Keratinocyte (primary cell): ENCODE data around the gene NT5C1B. TPM values are rescaled to one million over a fixed set of nuclear protein-coding genes. Genes with fewer than 3 reads are reported as not detected.
A peak's percentile ranks its signal among the peaks of the same experiment; 100 is the strongest.

Experiments
- DNase-seq: peaks from one replicate; pipeline ENCODE4 v3.0.0-alpha.2; 2011; ENCODE audit warnings: low read depth, missing footprints, low spot score
- FAIRE-seq: peaks from 2 replicates; lab custom pipeline; 2011; peaks lifted over from hg19 to GRCh38; lab: Jason Lieb, UNC
- H2AFZ ChIP-seq: 2 replicates; pipeline ENCODE4 v1.6.0; 2012; ENCODE audit warnings: low read length, control low read depth, inconsistent platforms; ENCODE audit not compliant: control insufficient read depth
- H3K27ac ChIP-seq: 2 replicates; pipeline ENCODE4 v1.5.1; 2011; ENCODE audit warnings: low read length; ENCODE audit not compliant: control insufficient read depth, insufficient read depth
- H3K27me3 ChIP-seq: 3 replicates; pipeline ENCODE4 v1.6.0; 2011; ENCODE audit warnings: low read length; ENCODE audit not compliant: control insufficient read depth, insufficient read depth; ENCODE audit errors: extremely low read depth
- H3K36me3 ChIP-seq, 2 experiments: 2 replicates in 1 of 2; 3 replicates in 1 of 2; pipeline ENCODE4 v1.5.1; 2011; ENCODE audit warnings: low read length in 2 of 2, mild to moderate bottlenecking in 1 of 2; ENCODE audit not compliant: control insufficient read depth in 2 of 2, insufficient read depth in 2 of 2; ENCODE audit errors: extremely low read depth in 1 of 2
- H3K4me1 ChIP-seq: 3 replicates; pipeline ENCODE4 v1.5.1; 2011; ENCODE audit warnings: low read length; ENCODE audit not compliant: control insufficient read depth, insufficient read depth; ENCODE audit errors: extremely low read depth
- H3K4me2 ChIP-seq: 3 replicates; pipeline ENCODE4 v1.6.0; 2011; ENCODE audit warnings: low read depth, low read length; ENCODE audit not compliant: control insufficient read depth, insufficient read depth; ENCODE audit errors: extremely low read depth
- H3K4me3 ChIP-seq, 3 experiments: fragments of 200-600 bp in 1 of 3; sonication (generic) in 1 of 3; 2 replicates in 2 of 3; 3 replicates in 1 of 3; pipeline ENCODE4 v1.5.1; 2011 to 2016; ENCODE audit warnings: low read length in 3 of 3, mild to moderate bottlenecking in 3 of 3, control low read depth in 2 of 3, inconsistent platforms in 1 of 3, low read depth in 1 of 3, mixed read lengths in 1 of 3, mixed run types in 1 of 3, moderate library complexity in 1 of 3; ENCODE audit not compliant: control insufficient read depth in 2 of 3, insufficient read depth in 2 of 3; ENCODE audit errors: extremely low read depth in 1 of 3
- H3K79me2 ChIP-seq: 2 replicates; pipeline ENCODE4 v1.6.0; 2012; ENCODE audit warnings: low read length; ENCODE audit not compliant: control insufficient read depth, insufficient read depth
- H3K9ac ChIP-seq: 3 replicates; pipeline ENCODE4 v1.6.0; 2011; ENCODE audit warnings: low read length; ENCODE audit not compliant: control insufficient read depth, insufficient read depth; ENCODE audit errors: extremely low read depth
- H3K9me1 ChIP-seq: 3 replicates; pipeline ENCODE4 v1.6.0; 2011; ENCODE audit warnings: low read length; ENCODE audit not compliant: control insufficient read depth, insufficient read depth; ENCODE audit errors: extremely low read depth
- H3K9me3 ChIP-seq: 2 replicates; pipeline ENCODE4 v1.5.1; 2012; ENCODE audit warnings: low read depth, low read length; ENCODE audit not compliant: control insufficient read depth
- H4K20me1 ChIP-seq: 3 replicates; pipeline ENCODE4 v1.6.0; 2011; ENCODE audit warnings: low read length; ENCODE audit not compliant: control insufficient read depth, insufficient read depth; ENCODE audit errors: extremely low read depth
- EZH2 ChIP-seq: IDR thresholded peaks from one replicate; pipeline ENCODE4 v1.6.1; 2012; ENCODE audit warnings: inconsistent platforms, mild to moderate bottlenecking, low read length, moderate library complexity
- dilution Hi-C: fragments of 300-500 bp; cut with MboI; formaldehyde crosslinking; loops from one replicate; pipeline ENCODE4 v1.7.0; 2020; ENCODE audit warnings: low sequenced_read_pairs; ENCODE audit not compliant: extremely low pct_ligation_motif_present
- polyA plus RNA-seq, 5 experiments: library from polyadenylated mRNA; depleted of rRNA in 3 of 5; stranded (reverse) in 3 of 5; stranded (forward) in 1 of 5; unstranded in 1 of 5; fragments of >200 nt; gene quantifications; 1 replicate in 1 of 5; 2 replicates in 3 of 5; 3 replicates in 1 of 5; pipeline versions ENCODE4 v1.2.1 to v1.2.3, GENCODE V29; 2011 to 2012; ENCODE audit warnings: missing spikeins in 2 of 5, low read depth in 1 of 5, low replicate concordance in 1 of 5
- TF ChIP-seq, protein P1 (sequence below), 3 experiments: IDR thresholded peaks in 1 of 3; conservative IDR thresholded peaks in 1 of 3; optimal IDR thresholded peaks in 1 of 3; 2 replicates in 2 of 3; 3 replicates in 1 of 3; pipeline versions ENCODE3 to v1.5.1; 2011; ENCODE audit warnings: low read length in 3 of 3, mild to moderate bottlenecking in 3 of 3, moderate library complexity in 2 of 3, control low read depth in 1 of 3, inconsistent platforms in 1 of 3; ENCODE audit not compliant: insufficient read depth in 2 of 3; ENCODE audit errors: extremely low read depth in 1 of 3

The NT5C1B gene
- polyA plus RNA-seq, 1 donor (not counting 4 experiments of a cell fraction or from before 2014, with no cell fraction given): not detected

DNA sequence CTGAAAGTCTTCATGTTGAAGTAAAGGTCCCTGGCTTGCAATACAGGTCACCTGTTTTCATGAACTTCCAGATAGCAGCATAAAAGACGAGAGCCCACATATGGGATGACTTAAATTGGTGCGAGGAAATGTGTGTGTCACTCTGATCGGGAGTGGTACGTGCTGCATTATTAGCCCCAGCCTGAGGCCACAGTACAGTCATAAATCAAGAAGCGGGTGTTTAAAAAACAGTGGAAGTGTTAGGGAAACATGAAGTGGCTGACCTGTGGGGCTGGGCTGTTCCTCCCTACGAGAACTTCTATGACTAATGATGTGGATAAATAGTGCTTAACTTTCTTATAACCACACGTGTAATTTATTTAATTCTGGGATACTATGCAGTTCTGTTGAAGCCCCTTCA lies 53.3 kb downstream of the NT5C1B start:
- TF ChIP-seq, protein P1, sequence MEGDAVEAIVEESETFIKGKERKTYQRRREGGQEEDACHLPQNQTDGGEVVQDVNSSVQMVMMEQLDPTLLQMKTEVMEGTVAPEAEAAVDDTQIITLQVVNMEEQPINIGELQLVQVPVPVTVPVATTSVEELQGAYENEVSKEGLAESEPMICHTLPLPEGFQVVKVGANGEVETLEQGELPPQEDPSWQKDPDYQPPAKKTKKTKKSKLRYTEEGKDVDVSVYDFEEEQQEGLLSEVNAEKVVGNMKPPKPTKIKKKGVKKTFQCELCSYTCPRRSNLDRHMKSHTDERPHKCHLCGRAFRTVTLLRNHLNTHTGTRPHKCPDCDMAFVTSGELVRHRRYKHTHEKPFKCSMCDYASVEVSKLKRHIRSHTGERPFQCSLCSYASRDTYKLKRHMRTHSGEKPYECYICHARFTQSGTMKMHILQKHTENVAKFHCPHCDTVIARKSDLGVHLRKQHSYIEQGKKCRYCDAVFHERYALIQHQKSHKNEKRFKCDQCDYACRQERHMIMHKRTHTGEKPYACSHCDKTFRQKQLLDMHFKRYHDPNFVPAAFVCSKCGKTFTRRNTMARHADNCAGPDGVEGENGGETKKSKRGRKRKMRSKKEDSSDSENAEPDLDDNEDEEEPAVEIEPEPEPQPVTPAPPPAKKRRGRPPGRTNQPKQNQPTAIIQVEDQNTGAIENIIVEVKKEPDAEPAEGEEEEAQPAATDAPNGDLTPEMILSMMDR (optimal IDR thresholded peaks at IDR 0.05 in 1 of 3, IDR thresholded peaks at IDR 0.05 in 1 of 3, conservative IDR thresholded peaks at IDR 0.05 in 1 of 3; ENCODE audit: extremely low read depth in 1 of 3, insufficient read depth in 2 of 3, low read length in 3 of 3): no peak
- no peak for TF ChIP-seq EZH2
- H3K9me3 ChIP-seq: no peaks in the 10 kb centered on the region
- H3K79me2 ChIP-seq: no peaks in the 10 kb centered on the region
- H3K36me3 ChIP-seq: no peaks in the 10 kb centered on the region
- no peak overlapping the region for H3K4me3 ChIP-seq
- peaks cover 11% of the 10 kb centered on the region for H3K4me1 ChIP-seq
- no peak overlapping the region for H3K9ac ChIP-seq
- FAIRE-seq (peak; percentile 79), DNase-seq (no peak)
- dilution Hi-C loops: no loop called here
- no peaks in the 10 kb centered on the region for H3K27me3 ChIP-seq
- H3K27ac ChIP-seq: no peak overlapping the region
- no peaks in the 10 kb centered on the region for H3K9me1 ChIP-seq
- peak overlapping the region; percentile 44 for H3K4me2 ChIP-seq
- H2AFZ ChIP-seq: no peak overlapping the region
- no peaks in the 10 kb centered on the region for H4K20me1 ChIP-seq

DNA sequence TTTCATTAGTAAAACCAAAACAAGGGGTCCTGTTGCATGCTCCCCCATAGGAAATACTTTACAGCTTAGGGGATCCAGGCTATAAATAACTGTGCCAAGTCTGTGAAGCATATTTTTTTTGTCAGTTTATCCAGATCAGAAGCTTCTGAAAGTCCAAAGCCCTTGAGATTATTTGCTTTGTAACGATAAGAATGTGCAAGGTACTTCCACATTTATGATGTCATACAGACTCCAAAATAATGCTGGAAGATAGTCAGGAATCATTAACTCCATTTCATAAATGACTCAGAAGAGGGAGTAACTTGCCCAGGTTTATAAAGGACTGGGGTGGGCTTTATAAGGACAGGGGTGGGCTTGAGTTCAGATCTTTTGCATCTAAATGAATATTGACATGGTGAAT lies 58.2 kb downstream of the NT5C1B start:
- Histone ChIP-seq H3K4me1 (peaks cover 5% of the 10 kb centered on the region), H4K20me1 (no peaks in the 10 kb centered on the region), H3K36me3 (no peaks in the 10 kb centered on the region), H3K9me3 (no peaks in the 10 kb centered on the region), H3K9me1 (no peaks in the 10 kb centered on the region), H2AFZ (no peak overlapping the region), H3K27me3 (no peaks in the 10 kb centered on the region), H3K79me2 (no peaks in the 10 kb centered on the region), H3K27ac (no peak overlapping the region), H3K9ac (no peak overlapping the region), H3K4me2 (no peak overlapping the region), H3K4me3 (no peak overlapping the region)
- dilution Hi-C loops: no loop called here
- TF ChIP-seq, protein P1 (optimal IDR thresholded peaks at IDR 0.05 in 1 of 3, IDR thresholded peaks at IDR 0.05 in 1 of 3, conservative IDR thresholded peaks at IDR 0.05 in 1 of 3; ENCODE audit: extremely low read depth in 1 of 3, insufficient read depth in 2 of 3, low read length in 3 of 3): no peak
- no peak for TF ChIP-seq EZH2
- DNase-seq (no peak), FAIRE-seq (no peak)
